SK-N-SH treated with all-trans-retinoic acid at 6 μM for 48 hours (cell line): ENCODE results near the gene RGL1.

ENCODE experiments used
- CSRNP3 ChIP-seq: fragments of 250-450 bp; sonication (Bioruptor Pico); IDR thresholded peaks from 2 replicates; pipeline ENCODE4 v1.5.1; 2021; ENCODE audit warnings: mild to moderate bottlenecking, moderate library complexity
- GLIS3 ChIP-seq: fragments of 250-450 bp; sonication (Bioruptor Pico); IDR thresholded peaks from 2 replicates; pipeline ENCODE4 v1.5.0; 2020; ENCODE audit warnings: mild to moderate bottlenecking, moderate library complexity
- ISL1 ChIP-seq: fragments of 250-450 bp; sonication (Bioruptor Pico); IDR thresholded peaks from 2 replicates; pipeline ENCODE4 v2.1.2; 2022; ENCODE audit warnings: mild to moderate bottlenecking, moderate library complexity
- PATZ1 ChIP-seq: fragments of 250-450 bp; sonication (Bioruptor Pico); IDR thresholded peaks from 2 replicates; pipeline ENCODE4 v1.8.0; 2020; ENCODE audit warnings: mild to moderate bottlenecking, moderate library complexity, borderline replicate concordance
- SNAI2 ChIP-seq: fragments of 250-450 bp; sonication (Bioruptor Pico); IDR thresholded peaks from 2 replicates; pipeline ENCODE4 v1.5.0; 2020; ENCODE audit warnings: mild to moderate bottlenecking, moderate library complexity
- TCF4 ChIP-seq: fragments of 250-450 bp; sonication (Bioruptor Pico); IDR thresholded peaks from 2 replicates; pipeline ENCODE4 v1.8.0; 2021; ENCODE audit warnings: mild to moderate bottlenecking, moderate library complexity, borderline replicate concordance
- TOX ChIP-seq: fragments of 250-450 bp; sonication (Bioruptor Pico); IDR thresholded peaks from 2 replicates; pipeline ENCODE4 v1.8.0; 2021; ENCODE audit warnings: mild to moderate bottlenecking, moderate library complexity, borderline replicate concordance
- ZNF70 ChIP-seq: fragments of 450-650 bp; formaldehyde crosslinking; IDR thresholded peaks from 2 replicates; pipeline ENCODE4 v1.5.0; 2020; ENCODE audit warnings: mild to moderate bottlenecking, moderate library complexity
- ZNF8 ChIP-seq: fragments of 450-650 bp; formaldehyde crosslinking; IDR thresholded peaks from 2 replicates; pipeline ENCODE4 v1.5.0; 2020; ENCODE audit warnings: mild to moderate bottlenecking, moderate library complexity

- no peak for TF ChIP-seq TCF4 (CRISPR knock-in tag)
- no peak for TF ChIP-seq ISL1
- no peak for TF ChIP-seq CSRNP3 (CRISPR knock-in tag)
- TF ChIP-seq ZNF70 (CRISPR knock-in tag) = no peak
- TF ChIP-seq GLIS3 (CRISPR knock-in tag) = no peak
- no peak for TF ChIP-seq SNAI2 (CRISPR knock-in tag)
- TF ChIP-seq PATZ1 (CRISPR knock-in tag) = no peak
- TF ChIP-seq TOX (CRISPR knock-in tag) = no peak
- no peak for TF ChIP-seq ZNF8 (CRISPR knock-in tag)
Measured at GRCh38 chr1:183816110-183816509, 11.2 kb downstream of the RGL1 start.
